Measurements from ENCODE around the gene RBPJ. TPM values are rescaled to one million over a fixed set of nuclear protein-coding genes. Genes with fewer than 3 reads are reported as not detected.

The RBPJ gene
- 10 to 100 TPM; 60.9 to 71.7 (median 69.0) TPM for total RNA-seq (2021; fragmentation: NEBNext Ultra II Directional; extraction: Animal tissue kit (Norgen Biotek cat#: 25700))
- long read RNA-seq, full-length matches to known transcripts: 31 of 88 reads
- long read RNA-seq, partial matches to known transcripts: 39 of 88 reads
- long read RNA-seq, other reads (novel, unspliced or antisense): 18 of 88 reads

DNA sequence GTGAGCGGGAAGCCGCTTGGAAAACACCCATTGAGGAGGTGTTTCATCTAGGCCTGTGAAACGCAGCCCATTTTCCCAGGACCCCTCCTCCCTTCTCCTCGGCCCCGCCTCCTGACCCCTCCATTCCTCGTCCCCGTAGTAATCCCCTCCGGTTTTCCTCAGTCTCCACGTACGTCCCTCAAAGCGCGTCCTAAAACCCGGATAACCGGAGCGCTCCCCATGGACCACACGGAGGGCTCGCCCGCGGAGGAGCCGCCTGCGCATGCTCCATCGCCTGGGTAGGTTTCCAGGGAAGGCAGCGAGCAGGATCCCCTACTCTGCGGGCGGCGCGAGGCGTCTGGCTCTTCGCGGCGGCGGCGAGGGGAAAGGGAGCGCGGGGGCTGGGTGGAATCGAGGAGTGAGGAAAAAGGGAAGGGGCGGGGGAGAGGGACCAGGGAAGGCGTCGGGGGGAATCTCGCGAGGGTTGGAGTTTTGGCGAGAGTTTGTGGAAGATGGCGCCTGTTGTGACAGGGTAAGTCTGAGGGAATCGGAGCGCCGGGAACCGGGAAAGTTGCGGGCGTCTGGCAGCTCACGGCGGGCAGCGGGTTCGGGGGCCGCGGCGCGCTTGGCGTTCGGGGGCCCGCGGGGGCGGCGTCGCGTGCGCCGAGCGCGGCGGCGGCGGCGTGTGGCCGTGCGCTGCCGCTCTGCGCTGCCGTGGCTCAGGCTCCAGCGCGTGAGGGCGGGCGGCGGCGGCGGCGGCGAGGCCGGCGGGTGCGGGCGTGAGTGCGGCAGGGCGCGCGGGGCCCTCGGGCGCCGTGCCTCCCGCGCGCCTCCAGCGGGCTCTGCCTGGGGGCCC, at the start of gene RBPJ:
TSS of gene RBPJ (plus strand) at position 477 of the 835 bp plus-strand sequence. CDS start at position 492, 15 bp downstream.
- Mint-ChIP-seq H3K27ac (peak within 1 kb of the TSS; percentile 97), H3K27me3 (ENCODE audit: insufficient read depth) (no peaks in the 10 kb centered on the region), H3K4me1 (ENCODE audit: low read depth) (peaks cover 55% of the 10 kb centered on the region), H3K9me3 (peaks cover 18% of the 10 kb centered on the region), H3K4me3 (peak within 1 kb of the TSS; percentile 99), H3K36me3 (ENCODE audit: low read depth) (peaks cover 20% of the 10 kb centered on the region)
- peak; percentile 93 for DNase-seq
- no peak for TF ChIP-seq CTCF (IDR thresholded peaks at IDR 0.05)

DNA sequence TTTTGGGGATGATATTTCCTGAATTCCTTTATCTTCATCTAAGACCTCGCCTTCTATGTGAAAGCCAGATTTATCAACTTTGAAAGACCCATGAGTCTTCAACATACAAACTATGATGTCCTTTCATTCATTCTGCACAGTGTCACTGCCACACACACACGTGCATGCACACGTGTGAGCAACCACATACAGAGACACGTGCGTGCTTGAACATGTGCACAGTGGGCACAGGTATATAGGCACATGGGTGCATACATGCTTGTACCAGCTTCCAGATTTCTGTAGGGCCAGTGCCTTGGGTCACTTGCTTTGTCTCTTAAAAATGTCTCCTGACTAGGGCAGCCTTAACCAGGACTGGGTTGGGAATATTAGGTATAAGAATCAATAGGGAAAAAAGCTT, 49.1 kb upstream of the RBPJ start:
- peaks cover 16% of the 10 kb centered on the region for H3K4me1 Mint-ChIP-seq (ENCODE audit: low read depth)
- no peak overlapping the region for H3K27ac Mint-ChIP-seq
- H3K9me3 Mint-ChIP-seq: no peaks in the 10 kb centered on the region
- peaks cover 3% of the 10 kb centered on the region; the same call in 1 of the 2 replicates for H3K27me3 Mint-ChIP-seq (ENCODE audit: insufficient read depth)
- H3K36me3 Mint-ChIP-seq (ENCODE audit: low read depth): no peaks in the 10 kb centered on the region
- no peak overlapping the region for H3K4me3 Mint-ChIP-seq
- no peak for TF ChIP-seq CTCF (IDR thresholded peaks at IDR 0.05)
- no peak for DNase-seq

- Mint-ChIP-seq H3K36me3 (ENCODE audit: low read depth) (no peaks in the 10 kb centered on the region), H3K27ac (no peak overlapping the region), H3K4me1 (ENCODE audit: low read depth) (peaks cover 9% of the 10 kb centered on the region), H3K4me3 (no peak overlapping the region), H3K27me3 (ENCODE audit: insufficient read depth) (peaks cover 3% of the 10 kb centered on the region; the same call in 1 of the 2 replicates), H3K9me3 (no peaks in the 10 kb centered on the region)
- TF ChIP-seq CTCF (IDR thresholded peaks at IDR 0.05): no peak
- DNase-seq: no peak
These were observed 47.9 kb upstream of the RBPJ start for GRCh38 chr4:26272654-26273615.

DNA sequence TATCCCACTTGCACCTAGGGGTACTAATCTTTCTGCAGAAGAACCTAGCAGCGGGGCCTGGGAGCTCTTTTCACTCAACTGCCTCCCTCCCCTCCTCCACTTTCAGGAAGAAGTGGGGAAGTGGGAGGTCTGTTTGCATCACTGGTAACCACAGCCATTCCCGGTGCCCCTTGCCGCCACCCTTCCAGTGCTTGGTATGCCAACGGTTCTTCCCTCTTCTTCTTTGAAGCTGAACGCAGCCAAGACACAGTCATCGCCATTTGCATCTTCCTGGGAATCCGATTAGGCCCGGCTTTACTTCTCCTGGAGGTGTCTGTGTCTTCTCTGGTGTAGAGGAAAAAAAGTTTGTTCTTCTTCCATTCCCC, 47.2 kb upstream of the RBPJ start:
- TF ChIP-seq CTCF (IDR thresholded peaks at IDR 0.05): no peak
- Mint-ChIP-seq H3K27ac (no peak overlapping the region), H3K4me1 (ENCODE audit: low read depth) (peaks cover 3% of the 10 kb centered on the region)

DNA sequence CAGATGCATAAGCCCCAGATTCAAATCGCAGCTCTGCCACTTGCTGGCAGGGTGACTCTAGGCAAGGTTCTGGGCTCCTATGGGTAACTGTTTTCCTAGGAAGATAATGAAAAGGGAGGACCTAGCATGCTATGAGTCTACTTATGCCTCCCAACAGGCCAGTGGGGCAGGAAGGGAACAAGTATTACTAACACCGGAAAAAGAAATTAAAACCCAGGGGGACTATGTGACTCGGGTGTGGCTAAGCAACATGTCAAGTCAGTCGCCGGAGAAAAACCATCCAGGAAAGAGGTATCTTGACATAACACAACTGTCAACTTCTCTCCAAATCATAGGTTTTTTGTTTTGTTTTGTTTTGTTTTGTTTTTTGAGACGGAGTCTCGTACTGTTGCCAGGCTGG, 45.5 kb upstream of the RBPJ start:
- TF ChIP-seq CTCF (IDR thresholded peaks at IDR 0.05): no peak
- Mint-ChIP-seq H3K4me3 (no peak overlapping the region), H3K4me1 (ENCODE audit: low read depth) (no peaks in the 10 kb centered on the region), H3K27ac (no peak overlapping the region), H3K9me3 (no peaks in the 10 kb centered on the region), H3K27me3 (ENCODE audit: insufficient read depth) (no peaks in the 10 kb centered on the region; the same call in 1 of the 2 replicates), H3K36me3 (ENCODE audit: low read depth) (no peaks in the 10 kb centered on the region)
- no peak for DNase-seq

More for the DNA sequence above, 47.2 kb upstream of the RBPJ start:
- H3K4me3 Mint-ChIP-seq: no peak overlapping the region
- no peak for DNase-seq
- no peaks in the 10 kb centered on the region for H3K36me3 Mint-ChIP-seq (ENCODE audit: low read depth)
- peaks cover 3% of the 10 kb centered on the region; the same call in 1 of the 2 replicates for H3K27me3 Mint-ChIP-seq (ENCODE audit: insufficient read depth)
- no peaks in the 10 kb centered on the region for H3K9me3 Mint-ChIP-seq
